22Rv1 (cell line): ENCODE data around the gene HDLBP.

Source experiments
- ZFX ChIP-seq: fragments of 450-650 bp; IDR thresholded peaks from 2 replicates; pipeline ENCODE4 v1.6.1; 2017; ENCODE audit warnings: antibody characterized with exemption, borderline replicate concordance
- TF ChIP-seq, protein P1 (sequence below): fragments of 450-650 bp; IDR thresholded peaks from 2 replicates; pipeline ENCODE4 v1.5.1; 2017; ENCODE audit warnings: mild to moderate bottlenecking

DNA sequence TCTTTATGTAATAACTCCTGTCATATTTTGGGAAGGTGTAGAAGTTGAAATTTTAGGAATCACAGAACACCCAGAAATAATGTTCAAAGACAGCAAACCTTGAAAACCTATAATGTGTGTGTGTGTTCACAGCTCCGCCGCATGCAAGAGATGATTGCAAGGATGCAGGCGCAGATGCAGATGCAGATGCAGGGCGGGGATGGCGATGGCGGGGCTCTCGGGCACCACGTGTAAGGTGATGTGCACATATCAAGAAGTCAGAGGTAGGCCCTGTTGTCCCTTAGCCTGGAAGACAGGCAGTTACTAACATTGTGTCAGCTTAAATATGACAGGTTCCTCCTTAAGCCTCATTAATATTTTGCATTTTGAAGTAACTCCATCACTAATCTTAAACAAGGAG is 34.5 kb upstream of the HDLBP start:
- TF ChIP-seq, protein P1, sequence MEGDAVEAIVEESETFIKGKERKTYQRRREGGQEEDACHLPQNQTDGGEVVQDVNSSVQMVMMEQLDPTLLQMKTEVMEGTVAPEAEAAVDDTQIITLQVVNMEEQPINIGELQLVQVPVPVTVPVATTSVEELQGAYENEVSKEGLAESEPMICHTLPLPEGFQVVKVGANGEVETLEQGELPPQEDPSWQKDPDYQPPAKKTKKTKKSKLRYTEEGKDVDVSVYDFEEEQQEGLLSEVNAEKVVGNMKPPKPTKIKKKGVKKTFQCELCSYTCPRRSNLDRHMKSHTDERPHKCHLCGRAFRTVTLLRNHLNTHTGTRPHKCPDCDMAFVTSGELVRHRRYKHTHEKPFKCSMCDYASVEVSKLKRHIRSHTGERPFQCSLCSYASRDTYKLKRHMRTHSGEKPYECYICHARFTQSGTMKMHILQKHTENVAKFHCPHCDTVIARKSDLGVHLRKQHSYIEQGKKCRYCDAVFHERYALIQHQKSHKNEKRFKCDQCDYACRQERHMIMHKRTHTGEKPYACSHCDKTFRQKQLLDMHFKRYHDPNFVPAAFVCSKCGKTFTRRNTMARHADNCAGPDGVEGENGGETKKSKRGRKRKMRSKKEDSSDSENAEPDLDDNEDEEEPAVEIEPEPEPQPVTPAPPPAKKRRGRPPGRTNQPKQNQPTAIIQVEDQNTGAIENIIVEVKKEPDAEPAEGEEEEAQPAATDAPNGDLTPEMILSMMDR: no peak
- no peak for TF ChIP-seq ZFX
